Measurements from ENCODE around the gene HDAC9. TPM values are rescaled to one million over a fixed set of nuclear protein-coding genes. Genes with fewer than 3 reads are reported as not detected.
A peak's percentile ranks its signal among the peaks of the same experiment; 100 is the strongest.

Gene HDAC9
- polyA plus RNA-seq, 1 of the 3 experiments (the other 2 are of a cell fraction): 11.6 TPM

DNA sequence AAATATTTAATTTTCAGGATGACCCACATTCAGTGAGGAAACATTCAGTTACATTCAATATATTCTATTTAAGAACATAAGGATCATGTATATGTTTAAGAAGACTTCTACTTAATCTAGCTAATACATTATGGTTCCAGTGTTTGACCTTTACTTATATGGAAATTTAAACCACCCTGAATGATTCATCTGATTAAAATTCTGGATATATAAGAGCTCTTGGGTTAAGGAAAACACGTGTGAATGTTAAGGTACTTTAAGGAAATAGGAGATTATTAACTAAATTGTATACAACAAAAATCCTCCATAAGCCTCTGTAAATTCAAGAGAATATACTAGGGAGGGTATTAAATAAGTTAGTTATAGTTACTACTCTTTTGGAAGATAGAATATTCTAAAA, 40.9 kb downstream of the HDAC9 start:
- Histone ChIP-seq H3K9me2 (no peaks in the 10 kb centered on the region), H3K4me3 (ENCODE audit: low read depth in 2 of 2, low read length in 1 of 2) (no peak overlapping the region), H3K79me2 (ENCODE audit: insufficient read depth) (peaks cover 82% of the 10 kb centered on the region), H3K9ac (no peak overlapping the region), H3K4me2 (peak overlapping the region; percentile 26), H3F3A (replicated peaks; ENCODE audit: insufficient read depth) (peaks cover 32% of the 10 kb centered on the region), H3K4me1 (ENCODE audit: control insufficient read depth in 1 of 2, insufficient read depth in 2 of 2, low read depth in 1 of 2, low read length in 1 of 2) (peaks cover 22 to 32% of the 10 kb centered on the region in 2 experiments; a peak in 3 of 4 replicates), H4K20me1 (ENCODE audit: insufficient read depth) (no peaks in the 10 kb centered on the region), H3K36me3 (replicated peaks in 1 of 2; ENCODE audit: control insufficient read depth in 1 of 2, insufficient read depth in 2 of 2, low read length in 1 of 2) (peaks cover 0 to 22% of the 10 kb centered on the region in 2 experiments), H3K27me3 (ENCODE audit: insufficient read depth) (no peaks in the 10 kb centered on the region), H3K9me3 (no peaks in the 10 kb centered on the region), H3K27ac (ENCODE audit: low read depth in 2 of 2, low read length in 1 of 2) (peak overlapping the region in 1 of 2 experiments; percentile 2; a peak in 2 of 4 replicates), H2AFZ (ENCODE audit: low read depth) (no peak overlapping the region)
- no peak for DNase-seq
- ChIA-PET CTCF (interaction anchor here (1.1 to 1.4 kb wide), 8 partner anchors 10 to 185 kb away, joined by 3 to 4 read pairs (median 3); no protein-coding TSS in a partner anchor), POLR2A (no interaction called here)
- TF ChIP-seq JUND (IDR thresholded peaks at IDR 0.05): peak; percentile 31; the same call in 1 of the 2 replicates
- no peak for TF ChIP-seq SIN3A (IDR thresholded peaks at IDR 0.05; ENCODE audit: borderline replicate concordance, low read depth, low read length)
- WGBS (ENCODE audit: low lambda C conversion rate): 34% methylated on average over 1 of the region's 1 CpG

- Histone ChIP-seq H2AFZ (ENCODE audit: low read depth) (no peak overlapping the region), H3K4me1 (ENCODE audit: control insufficient read depth in 1 of 2, insufficient read depth in 2 of 2, low read depth in 1 of 2, low read length in 1 of 2) (peaks cover 29 to 39% of the 10 kb centered on the region in 2 experiments), H4K20me1 (ENCODE audit: insufficient read depth) (no peaks in the 10 kb centered on the region), H3K4me3 (ENCODE audit: low read depth in 2 of 2, low read length in 1 of 2) (no peak overlapping the region), H3K27ac (ENCODE audit: low read depth in 2 of 2, low read length in 1 of 2) (peak overlapping the region in 1 of 2 experiments; percentile 92; a peak in 1 of 4 replicates), H3K9ac (no peak overlapping the region), H3K9me2 (no peaks in the 10 kb centered on the region), H3K9me3 (no peaks in the 10 kb centered on the region), H3K27me3 (ENCODE audit: insufficient read depth) (no peaks in the 10 kb centered on the region), H3K4me2 (no peak overlapping the region), H3F3A (replicated peaks; ENCODE audit: insufficient read depth) (peaks cover 32% of the 10 kb centered on the region), H3K79me2 (ENCODE audit: insufficient read depth) (peaks cover 77% of the 10 kb centered on the region), H3K36me3 (replicated peaks in 1 of 2; ENCODE audit: control insufficient read depth in 1 of 2, insufficient read depth in 2 of 2, low read length in 1 of 2) (peaks cover 4 to 18% of the 10 kb centered on the region in 2 experiments)
- CTCF ChIA-PET: interaction anchor here (1.4 to 1.7 kb wide), 3 partner anchors 10 to 185 kb away, joined by 4 to 6 read pairs (median 5); no protein-coding TSS in a partner anchor
- no peak for TF ChIP-seq RXRA (IDR thresholded peaks at IDR 0.05; ENCODE audit: borderline replicate concordance, low read depth)
- no peak for DNase-seq
- POLR2A ChIA-PET: no interaction called here
These were observed 43.2 kb downstream of the HDAC9 start for GRCh38 chr7:18538554-18539250.

- Histone ChIP-seq H3K9me2 (no peaks in the 10 kb centered on the region), H4K20me1 (ENCODE audit: insufficient read depth) (no peaks in the 10 kb centered on the region), H3K79me2 (ENCODE audit: insufficient read depth) (peaks cover 79% of the 10 kb centered on the region), H3K9ac (peak overlapping the region; percentile 56; the same call in 1 of the 2 replicates), H3K36me3 (replicated peaks in 1 of 2; ENCODE audit: control insufficient read depth in 1 of 2, insufficient read depth in 2 of 2, low read length in 1 of 2) (peaks cover 13 to 35% of the 10 kb centered on the region in 2 experiments), H3K9me3 (no peaks in the 10 kb centered on the region), H3K27me3 (ENCODE audit: insufficient read depth) (no peaks in the 10 kb centered on the region), H2AFZ (ENCODE audit: low read depth) (no peak overlapping the region; the same call in 1 of the 2 replicates), H3K27ac (ENCODE audit: low read depth in 2 of 2, low read length in 1 of 2) (peak overlapping the region; percentile 90 to 92), H3K4me1 (ENCODE audit: control insufficient read depth in 1 of 2, insufficient read depth in 2 of 2, low read depth in 1 of 2, low read length in 1 of 2) (peaks cover 27 to 39% of the 10 kb centered on the region in 2 experiments), H3K4me3 (ENCODE audit: low read depth in 2 of 2, low read length in 1 of 2) (no peak overlapping the region), H3F3A (replicated peaks; ENCODE audit: insufficient read depth) (peaks cover 31% of the 10 kb centered on the region), H3K4me2 (peak overlapping the region; percentile 73)
- WGBS (ENCODE audit: low lambda C conversion rate): 87% methylated on average over 1 of the region's 1 CpG
- ChIA-PET CTCF (interaction anchor here (1.0 kb wide), 1 partner anchor 45 kb away, joined by 3 read pairs; the partner anchor contains the start of gene HDAC9), POLR2A (no interaction called here)
- no peak for TF ChIP-seq EP300 (IDR thresholded peaks at IDR 0.05; ENCODE audit: borderline replicate concordance in 1 of 2, low read depth in 1 of 2, low read length in 1 of 2)
- no peak for TF ChIP-seq TEAD4 (IDR thresholded peaks at IDR 0.05; ENCODE audit: borderline replicate concordance, insufficient read depth)
- TF ChIP-seq SIN3A (IDR thresholded peaks at IDR 0.05; ENCODE audit: borderline replicate concordance, low read depth, low read length): no peak
- TF ChIP-seq JUND (IDR thresholded peaks at IDR 0.05): no peak
- no peak for TF ChIP-seq TAF1 (IDR thresholded peaks at IDR 0.05; ENCODE audit: borderline replicate concordance, low read depth, low read length)
- no peak for TF ChIP-seq YY1 (IDR thresholded peaks at IDR 0.05; ENCODE audit: low read depth)
- no peak for TF ChIP-seq FOXJ3 (CRISPR knock-in tag; IDR thresholded peaks at IDR 0.05)
- TF ChIP-seq, protein P1, sequence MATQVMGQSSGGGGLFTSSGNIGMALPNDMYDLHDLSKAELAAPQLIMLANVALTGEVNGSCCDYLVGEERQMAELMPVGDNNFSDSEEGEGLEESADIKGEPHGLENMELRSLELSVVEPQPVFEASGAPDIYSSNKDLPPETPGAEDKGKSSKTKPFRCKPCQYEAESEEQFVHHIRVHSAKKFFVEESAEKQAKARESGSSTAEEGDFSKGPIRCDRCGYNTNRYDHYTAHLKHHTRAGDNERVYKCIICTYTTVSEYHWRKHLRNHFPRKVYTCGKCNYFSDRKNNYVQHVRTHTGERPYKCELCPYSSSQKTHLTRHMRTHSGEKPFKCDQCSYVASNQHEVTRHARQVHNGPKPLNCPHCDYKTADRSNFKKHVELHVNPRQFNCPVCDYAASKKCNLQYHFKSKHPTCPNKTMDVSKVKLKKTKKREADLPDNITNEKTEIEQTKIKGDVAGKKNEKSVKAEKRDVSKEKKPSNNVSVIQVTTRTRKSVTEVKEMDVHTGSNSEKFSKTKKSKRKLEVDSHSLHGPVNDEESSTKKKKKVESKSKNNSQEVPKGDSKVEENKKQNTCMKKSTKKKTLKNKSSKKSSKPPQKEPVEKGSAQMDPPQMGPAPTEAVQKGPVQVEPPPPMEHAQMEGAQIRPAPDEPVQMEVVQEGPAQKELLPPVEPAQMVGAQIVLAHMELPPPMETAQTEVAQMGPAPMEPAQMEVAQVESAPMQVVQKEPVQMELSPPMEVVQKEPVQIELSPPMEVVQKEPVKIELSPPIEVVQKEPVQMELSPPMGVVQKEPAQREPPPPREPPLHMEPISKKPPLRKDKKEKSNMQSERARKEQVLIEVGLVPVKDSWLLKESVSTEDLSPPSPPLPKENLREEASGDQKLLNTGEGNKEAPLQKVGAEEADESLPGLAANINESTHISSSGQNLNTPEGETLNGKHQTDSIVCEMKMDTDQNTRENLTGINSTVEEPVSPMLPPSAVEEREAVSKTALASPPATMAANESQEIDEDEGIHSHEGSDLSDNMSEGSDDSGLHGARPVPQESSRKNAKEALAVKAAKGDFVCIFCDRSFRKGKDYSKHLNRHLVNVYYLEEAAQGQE (IDR thresholded peaks at IDR 0.05; ENCODE audit: low read depth, low read length): no peak
- DNase-seq: no peak
These were observed 44.8 kb downstream of the HDAC9 start for GRCh38 chr7:18540396-18540795.

All from SK-N-SH (cell line).